PC-9 (cell line): Measurements from ENCODE around the gene KIFAP3. TPM values are rescaled to one million over a fixed set of nuclear protein-coding genes. Genes with fewer than 3 reads are reported as not detected.

Source experiments
- BruUV-seq: library from RNA; stranded (reverse); fragments of 400-500 nt; replicated peaks from 2 replicates; lab custom pipeline; 2021; lab: Mats Ljungman, UMichigan
- CTCF ChIA-PET: fragments of 300-600 bp; sonication (Branson Sonifier 250); formaldehyde crosslinking; loops from one replicate; lab custom pipeline; 2022; ENCODE audit warnings: antibody characterized with exemption; lab: Charles Lee
- POLR2A ChIA-PET: fragments of 300-600 bp; sonication (Branson Sonifier 250); formaldehyde crosslinking; loops from one replicate; lab custom pipeline; 2022; ENCODE audit warnings: antibody characterized with exemption; ENCODE audit not compliant: unreplicated experiment; lab: Charles Lee
- DNase-seq, 2 experiments: peaks; one replicate each; pipeline versions ENCODE4 v3.0.0 to v3.0.0-alpha.2; 2015 to 2022; ENCODE audit warnings: mixed read lengths in 1 of 2
- H2AFZ ChIP-seq: fragments of 200-600 bp; sonication (generic); 2 replicates; pipeline ENCODE4 v1.8.1; 2017; ENCODE audit warnings: antibody characterized with exemption
- H3F3A ChIP-seq: fragments of 200-600 bp; sonication (generic); 2 replicates; pipeline ENCODE4 v1.8.1; 2017; ENCODE audit warnings: antibody characterized with exemption, mild to moderate bottlenecking, low read depth; ENCODE audit not compliant: insufficient read depth
- H3K27ac ChIP-seq: fragments of 200-600 bp; sonication (generic); 2 replicates; pipeline ENCODE4 v1.6.1; 2016; ENCODE audit warnings: mixed run types
- H3K27me3 ChIP-seq: fragments of 200-600 bp; sonication (generic); 2 replicates; pipeline ENCODE4 v1.6.1; 2016; ENCODE audit warnings: low read depth, mixed run types; ENCODE audit not compliant: insufficient read depth
- H3K36me3 ChIP-seq: fragments of 200-600 bp; sonication (generic); 2 replicates; pipeline ENCODE4 v1.6.1; 2016; ENCODE audit warnings: low read depth, mixed run types
- H3K4me1 ChIP-seq: fragments of 200-600 bp; sonication (generic); replicated peaks from 2 replicates; pipeline ENCODE4 v1.6.1; 2016; ENCODE audit warnings: mixed run types; ENCODE audit not compliant: insufficient read depth
- H3K4me2 ChIP-seq: fragments of 200-600 bp; sonication (generic); 2 replicates; pipeline ENCODE4 v1.6.1; 2017; ENCODE audit warnings: mixed run types
- H3K4me3 ChIP-seq: fragments of 200-600 bp; sonication (generic); 2 replicates; pipeline ENCODE4 v1.6.1; 2016; ENCODE audit warnings: mixed run types
- H3K79me2 ChIP-seq: fragments of 200-600 bp; sonication (generic); 2 replicates; pipeline ENCODE4 v1.6.1; 2017; ENCODE audit warnings: low read depth, mixed run types
- H3K9me2 ChIP-seq: fragments of 200-600 bp; sonication (generic); 2 replicates; pipeline ENCODE4 v1.8.1; 2017; ENCODE audit warnings: mild to moderate bottlenecking; ENCODE audit not compliant: insufficient read depth
- H3K9me3 ChIP-seq: fragments of 200-600 bp; sonication (generic); 2 replicates; pipeline ENCODE4 v1.8.1; 2016; ENCODE audit warnings: low read depth; ENCODE audit not compliant: insufficient read depth
- H4K20me1 ChIP-seq: fragments of 200-600 bp; sonication (generic); 2 replicates; pipeline ENCODE4 v1.8.1; 2017; ENCODE audit not compliant: insufficient read depth
- CTCF ChIP-seq: fragments of 200-600 bp; sonication (generic); conservative IDR thresholded peaks from 2 replicates; pipeline ENCODE4 v1.6.1; 2017; ENCODE audit warnings: mixed run types, antibody characterized with exemption, mild to moderate bottlenecking, moderate library complexity
- EZH2 ChIP-seq: fragments of 200-600 bp; sonication (generic); IDR thresholded peaks from 2 replicates; pipeline ENCODE4 v1.8.0; 2017; ENCODE audit warnings: antibody characterized with exemption, low read depth
- intact Hi-C: fragments of 100-400 bp; cut with micrococcal nuclease; formaldehyde crosslinking; loops from one replicate; pipeline ENCODE4 v1.10.0; 2022; ENCODE audit not compliant: unreplicated experiment
- total RNA-seq: library from RNA; stranded (reverse); gene quantifications from 2 replicates; pipeline ENCODE4 v1.2.3, GENCODE V29; 2021

The KIFAP3 gene
- total RNA-seq, 1 experiment from 2014 or later, result 9.7 TPM

DNA sequence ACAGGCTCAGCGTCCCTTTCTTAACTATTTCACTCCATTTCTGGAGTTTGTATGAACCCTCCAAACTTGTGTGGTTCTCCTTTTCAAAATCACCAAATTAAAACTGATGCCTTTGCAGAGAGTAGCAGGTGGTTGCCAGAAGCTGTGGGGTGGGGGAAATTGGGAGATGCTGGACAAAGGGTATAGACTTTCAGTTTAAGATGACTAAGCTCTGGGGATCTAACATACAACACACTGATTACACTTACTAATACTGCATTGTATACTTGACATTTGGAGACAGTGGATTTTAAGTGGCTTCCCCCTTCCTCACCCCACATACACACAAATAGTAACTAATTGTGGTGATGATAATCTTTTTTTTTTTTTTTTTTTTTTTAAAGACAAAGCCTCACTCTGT lies 169.7 kb downstream of the KIFAP3 start:
- H3K27me3 ChIP-seq, result no peaks in the 10 kb centered on the region
- H3K4me1 ChIP-seq, result no peaks in the 10 kb centered on the region
- H3K4me2 ChIP-seq, result no peak overlapping the region
- H3K9me3 ChIP-seq, result no peaks in the 10 kb centered on the region
- intact Hi-C loops, result no loop called here
- TF ChIP-seq EZH2, result no peak
- H3K4me3 ChIP-seq, result no peak overlapping the region
- H3K36me3 ChIP-seq, result no peaks in the 10 kb centered on the region
- H3F3A ChIP-seq, result no peaks in the 10 kb centered on the region
- DNase-seq, result no peak
- no peak overlapping the region for H3K27ac ChIP-seq
- POLR2A ChIA-PET, result no interaction called here
- no TSS peak for BruUV-seq
- CTCF ChIA-PET, result no interaction called here
- no peaks in the 10 kb centered on the region for H4K20me1 ChIP-seq
- no peaks in the 10 kb centered on the region; the same call in 1 of the 2 replicates for H3K9me2 ChIP-seq
- H2AFZ ChIP-seq, result no peak overlapping the region
- H3K79me2 ChIP-seq, result no peaks in the 10 kb centered on the region

GRCh38 chr1:169902751-169903150 lies 171.7 kb downstream of the KIFAP3 start:
- intact Hi-C loops, result no loop called here
- TF ChIP-seq EZH2 (no peak), CTCF (no peak)
- CTCF ChIA-PET, result no interaction called here

GRCh38 chr1:169901115-169901514 lies 173.4 kb downstream of the KIFAP3 start:
- no peak overlapping the region for H2AFZ ChIP-seq
- H4K20me1 ChIP-seq, result no peaks in the 10 kb centered on the region
- H3K4me1 ChIP-seq, result no peaks in the 10 kb centered on the region
- no peaks in the 10 kb centered on the region for H3F3A ChIP-seq
- intact Hi-C loops, result no loop called here
- no peaks in the 10 kb centered on the region for H3K9me3 ChIP-seq
- H3K79me2 ChIP-seq, result no peaks in the 10 kb centered on the region
- POLR2A ChIA-PET, result no interaction called here
- BruUV-seq, result no TSS peak
- no peaks in the 10 kb centered on the region; the same call in 1 of the 2 replicates for H3K9me2 ChIP-seq
- no peaks in the 10 kb centered on the region for H3K36me3 ChIP-seq
- no peak overlapping the region for H3K4me2 ChIP-seq
- TF ChIP-seq EZH2, result no peak
- H3K4me3 ChIP-seq, result no peak overlapping the region
- no peaks in the 10 kb centered on the region for H3K27me3 ChIP-seq
- CTCF ChIA-PET, result no interaction called here
- no peak for DNase-seq
- no peak overlapping the region for H3K27ac ChIP-seq

More at GRCh38 chr1:169902751-169903150, 171.7 kb downstream of the KIFAP3 start:
- no peak for DNase-seq
- Histone ChIP-seq H4K20me1 (no peaks in the 10 kb centered on the region), H3F3A (no peaks in the 10 kb centered on the region), H3K9me2 (no peaks in the 10 kb centered on the region; the same call in 1 of the 2 replicates), H3K27ac (no peak overlapping the region), H3K27me3 (no peaks in the 10 kb centered on the region), H3K9me3 (no peaks in the 10 kb centered on the region), H3K4me1 (no peaks in the 10 kb centered on the region), H3K4me3 (no peak overlapping the region), H3K4me2 (no peak overlapping the region), H3K79me2 (no peaks in the 10 kb centered on the region), H2AFZ (no peak overlapping the region), H3K36me3 (no peaks in the 10 kb centered on the region)
- BruUV-seq, result no TSS peak
- POLR2A ChIA-PET, result no interaction called here

GRCh38 chr1:169900571-169900970 lies 173.9 kb downstream of the KIFAP3 start:
- H2AFZ ChIP-seq, result no peak overlapping the region
- no peaks in the 10 kb centered on the region; the same call in 1 of the 2 replicates for H3K9me2 ChIP-seq
- no peak for TF ChIP-seq CTCF
- TF ChIP-seq EZH2, result no peak
- H3K4me3 ChIP-seq, result no peak overlapping the region
- H3K27me3 ChIP-seq, result no peaks in the 10 kb centered on the region
- H3K27ac ChIP-seq, result no peak overlapping the region
- H3K79me2 ChIP-seq, result no peaks in the 10 kb centered on the region
- H3F3A ChIP-seq, result no peaks in the 10 kb centered on the region
- no peak for DNase-seq
- intact Hi-C loops, result no loop called here
- H3K4me2 ChIP-seq, result no peak overlapping the region
- no peaks in the 10 kb centered on the region for H3K4me1 ChIP-seq
- no peaks in the 10 kb centered on the region for H3K9me3 ChIP-seq
- CTCF ChIA-PET, result no interaction called here
- H4K20me1 ChIP-seq, result no peaks in the 10 kb centered on the region
- no peaks in the 10 kb centered on the region for H3K36me3 ChIP-seq
- no TSS peak for BruUV-seq
- POLR2A ChIA-PET, result no interaction called here
